Measurements from ENCODE around the gene CLK3. TPM values are rescaled to one million over a fixed set of nuclear protein-coding genes. Genes with fewer than 3 reads are reported as not detected.
A peak's percentile ranks its signal among the peaks of the same experiment; 100 is the strongest.

The CLK3 gene
- polyA plus RNA-seq, 5 donors, result 77.2 to 90.8 (median 83.3) TPM

DNA sequence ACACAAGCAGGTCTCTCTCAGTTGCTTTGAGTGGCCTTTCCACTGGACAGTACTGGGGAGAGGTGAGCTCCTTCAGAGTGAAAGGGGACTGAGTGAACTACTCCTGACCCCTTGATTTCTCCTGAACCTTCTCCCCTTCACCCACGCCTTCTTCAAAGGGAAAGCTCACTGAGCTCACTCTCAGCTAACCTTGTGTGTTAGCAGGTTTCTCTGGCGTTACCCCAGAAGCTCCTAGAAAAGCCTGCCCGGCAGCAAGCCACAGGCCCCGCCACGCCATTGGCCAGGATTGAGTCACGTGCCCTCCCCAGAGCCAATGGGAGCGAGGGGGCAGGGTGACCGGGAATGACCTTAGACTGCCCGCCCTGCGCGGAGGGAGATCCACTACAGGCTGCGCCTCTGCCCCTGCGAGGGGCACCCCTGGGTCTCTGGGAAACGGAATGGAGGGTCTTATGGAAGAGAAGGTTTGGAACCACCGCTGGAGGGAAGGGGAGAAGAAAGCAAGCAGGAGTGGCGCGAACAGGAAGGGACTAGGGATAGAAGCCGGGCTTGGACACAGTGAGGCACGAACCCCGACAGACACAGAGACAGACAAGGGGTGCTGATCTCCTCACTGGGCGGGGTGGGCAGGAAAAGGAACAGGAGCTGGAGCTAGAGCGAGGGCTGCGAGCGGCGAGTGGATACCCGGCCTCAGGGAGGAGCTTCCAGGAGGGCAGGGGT is 17.4 kb upstream of the CLK3 start:
- DNase-seq, result peak; percentile 86 to 88

DNA sequence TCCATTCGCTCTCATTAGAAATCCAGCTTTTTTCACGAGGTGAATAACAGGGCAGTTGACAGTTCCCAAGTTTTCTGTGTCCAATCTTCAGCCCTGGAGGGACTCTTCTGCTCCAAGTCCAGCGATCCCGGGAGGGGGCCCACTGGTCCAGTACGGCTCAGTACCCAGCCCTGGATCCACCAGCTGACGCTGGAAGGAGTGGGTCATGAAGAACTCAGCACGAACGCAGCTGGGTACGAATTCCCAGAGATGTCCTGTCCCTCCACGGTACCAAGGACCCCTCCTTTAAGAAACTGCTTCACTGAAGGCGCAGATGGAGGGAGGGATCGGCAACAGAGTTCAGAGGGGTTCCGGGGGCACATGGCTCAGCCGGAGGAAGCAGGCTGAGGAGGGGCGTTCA is 16.5 kb upstream of the CLK3 start:
- DNase-seq, result no peak

DNA sequence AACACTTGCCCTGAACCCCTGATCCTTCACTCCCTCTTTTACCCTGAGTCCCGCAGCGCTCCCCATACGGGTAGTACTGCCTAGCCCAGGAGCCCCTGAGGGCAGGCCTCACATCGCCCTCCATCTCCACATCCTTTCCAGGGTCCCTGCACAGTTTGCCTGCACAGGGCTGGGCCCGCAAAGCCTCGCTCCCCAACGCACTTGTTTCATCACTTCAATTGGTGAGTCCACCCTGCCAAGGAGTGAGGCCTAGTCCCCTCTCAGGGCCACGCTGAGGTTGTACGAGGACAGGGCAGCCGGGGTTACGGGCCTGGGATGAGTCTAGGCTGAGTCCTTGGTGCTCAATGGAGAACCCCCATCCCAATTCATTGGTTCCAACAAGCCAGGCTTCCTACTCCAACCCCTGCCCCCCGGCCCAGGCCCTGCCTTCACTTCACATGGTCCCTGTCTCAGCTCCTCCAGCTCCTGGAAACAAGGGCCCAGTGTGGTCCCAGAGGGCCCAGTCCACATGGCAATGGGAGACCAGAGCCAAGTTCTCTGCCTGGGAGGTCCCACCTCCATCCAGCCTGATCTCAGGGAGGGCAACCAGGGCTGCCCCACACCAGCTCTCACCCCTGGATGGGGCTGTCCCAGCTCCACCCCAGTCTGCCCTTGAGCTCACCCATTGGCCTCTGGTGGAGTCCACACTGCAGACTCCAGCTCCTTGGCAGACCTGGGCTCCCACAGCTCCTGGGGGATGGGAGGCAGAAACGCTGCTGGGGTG is 12.4 kb upstream of the CLK3 start:
- no peak for DNase-seq

DNA sequence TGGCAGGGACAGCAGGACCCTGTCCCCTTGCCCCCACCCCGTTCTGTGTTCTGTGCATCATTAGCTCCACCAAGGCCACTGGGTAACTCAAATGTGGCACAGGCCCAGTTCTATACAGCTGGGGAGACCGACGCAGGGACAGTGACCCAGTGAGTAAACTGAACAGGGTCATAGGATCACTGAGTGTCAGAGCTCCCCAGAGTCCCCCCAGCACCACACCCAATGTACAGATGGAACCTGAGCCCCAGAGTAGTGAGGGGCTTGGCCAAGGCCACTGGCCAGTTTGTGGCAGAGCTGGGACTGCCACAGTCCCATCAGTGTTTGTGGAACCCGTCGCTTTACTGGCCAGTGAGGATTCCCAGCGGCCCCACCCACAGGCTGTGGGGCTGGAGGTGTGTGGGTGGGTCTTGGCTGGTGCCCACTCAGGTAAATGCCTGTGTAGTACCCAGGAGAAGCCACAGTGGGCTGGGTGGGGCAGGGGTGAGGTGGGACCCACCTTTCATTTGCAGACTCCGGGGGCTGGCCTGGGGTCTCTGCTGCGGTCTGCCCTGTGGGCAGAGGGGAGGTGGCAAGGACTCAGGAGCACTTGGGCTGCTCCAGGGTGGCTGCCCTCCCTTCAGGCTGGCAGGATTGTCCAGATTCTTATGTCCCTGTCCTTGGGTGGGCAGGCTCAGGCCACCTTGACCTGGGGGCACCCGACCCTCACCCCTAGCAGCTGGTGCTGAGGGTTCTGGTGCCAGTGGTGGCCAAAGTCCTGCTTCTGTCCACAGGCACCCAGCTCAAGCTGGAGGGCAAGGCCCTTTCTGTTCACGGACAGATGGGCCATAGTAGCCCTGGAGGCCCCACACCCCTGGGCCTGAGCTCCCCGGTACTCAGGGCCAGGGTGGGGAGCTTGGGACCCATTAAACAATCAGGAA is 11.6 kb upstream of the CLK3 start:
- DNase-seq, result no peak

DNA sequence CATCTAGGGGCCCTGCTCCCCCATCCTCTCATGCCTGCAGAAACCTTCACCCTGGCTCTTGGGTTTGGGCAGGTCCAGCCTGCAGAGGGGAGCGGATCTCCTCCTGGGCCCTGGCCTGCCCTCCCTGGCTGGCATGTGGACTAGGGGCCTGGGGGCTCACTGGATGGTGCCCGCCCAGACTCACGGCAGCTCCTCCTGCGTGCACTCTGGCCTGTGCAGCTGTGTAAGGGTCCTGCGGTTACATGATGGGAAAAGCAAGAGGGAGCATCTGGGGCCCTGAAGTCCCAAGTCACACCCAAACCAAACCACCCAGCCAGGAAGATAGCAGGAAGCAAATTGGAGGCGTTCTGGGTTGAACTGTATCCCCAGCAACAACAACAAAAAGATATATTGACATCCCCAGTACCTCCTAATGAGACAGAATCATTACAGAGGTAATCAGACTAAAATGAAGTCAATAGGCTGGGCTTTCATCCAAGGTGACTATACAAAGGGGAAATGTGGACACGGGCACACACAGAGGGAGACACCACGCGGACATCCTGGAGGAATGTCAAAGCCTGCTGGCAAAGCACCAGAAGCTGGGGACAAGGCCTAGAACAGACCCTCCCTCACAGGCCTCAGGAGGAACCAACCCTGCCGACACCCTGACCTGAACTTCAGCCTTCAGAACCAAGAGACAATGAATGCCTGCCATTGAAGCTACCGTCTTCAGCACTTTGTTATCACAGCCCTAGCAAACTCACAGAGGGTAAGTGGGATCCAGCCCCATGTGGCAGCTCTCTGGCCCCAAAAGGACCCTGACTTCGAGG is 10.4 kb upstream of the CLK3 start:
- DNase-seq, result no peak

DNA sequence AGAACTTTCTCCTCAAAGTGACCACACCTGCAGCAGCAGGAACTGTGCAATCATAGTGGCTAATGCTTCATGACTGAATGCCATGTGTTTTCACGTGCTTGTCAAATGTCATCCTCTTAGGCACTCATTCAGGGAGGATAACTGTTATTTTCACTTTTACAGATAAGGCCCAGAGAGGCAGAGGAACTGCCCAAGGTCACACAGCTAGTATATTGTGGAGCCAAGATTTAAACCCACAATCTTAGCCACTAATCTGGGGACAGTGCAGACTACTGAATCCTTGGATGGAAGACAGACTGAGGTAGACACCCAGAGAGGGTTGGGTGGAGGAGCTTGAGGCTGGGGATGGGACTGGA is 9.9 kb upstream of the CLK3 start:
- DNase-seq, result no peak

DNA sequence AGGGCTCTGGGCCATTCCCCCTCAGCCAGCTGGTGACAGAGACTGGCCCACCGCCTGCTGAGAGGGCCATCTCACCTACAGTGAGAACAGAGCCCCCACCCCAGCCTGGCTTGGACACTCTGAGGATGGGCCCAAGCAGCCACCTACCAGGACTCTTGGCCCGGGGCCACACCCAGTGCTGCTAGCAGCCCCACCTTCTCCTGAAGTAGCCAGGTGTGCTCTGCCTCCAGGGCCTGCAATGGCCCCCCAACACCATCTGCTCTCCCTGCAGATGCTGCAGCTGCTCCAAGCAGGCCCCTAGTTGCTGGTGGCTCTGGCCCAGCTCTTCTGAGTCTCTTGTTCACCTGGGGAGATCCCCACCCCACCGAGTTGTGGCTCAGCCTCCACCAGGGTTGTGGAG is 6.8 kb upstream of the CLK3 start:
- DNase-seq, result no peak

DNA sequence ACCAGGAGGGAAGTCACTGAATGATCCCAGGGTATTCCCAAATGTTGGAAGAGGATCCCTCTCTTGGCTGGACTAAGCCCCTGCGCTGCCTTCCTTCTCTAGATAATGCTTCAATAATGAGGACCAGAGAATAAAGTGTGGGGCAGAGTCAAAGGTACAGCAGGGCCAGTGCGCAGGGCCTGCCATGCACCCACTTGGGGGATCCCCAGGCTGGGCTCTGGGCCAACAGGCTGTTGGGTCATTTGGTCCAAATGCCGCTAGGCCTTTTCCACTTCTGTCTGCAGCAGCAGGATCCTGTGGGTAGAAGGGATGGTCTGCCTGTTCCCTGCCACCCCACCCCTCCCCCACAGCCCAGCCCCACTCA is 5.7 kb upstream of the CLK3 start:
- DNase-seq, result no peak

DNA sequence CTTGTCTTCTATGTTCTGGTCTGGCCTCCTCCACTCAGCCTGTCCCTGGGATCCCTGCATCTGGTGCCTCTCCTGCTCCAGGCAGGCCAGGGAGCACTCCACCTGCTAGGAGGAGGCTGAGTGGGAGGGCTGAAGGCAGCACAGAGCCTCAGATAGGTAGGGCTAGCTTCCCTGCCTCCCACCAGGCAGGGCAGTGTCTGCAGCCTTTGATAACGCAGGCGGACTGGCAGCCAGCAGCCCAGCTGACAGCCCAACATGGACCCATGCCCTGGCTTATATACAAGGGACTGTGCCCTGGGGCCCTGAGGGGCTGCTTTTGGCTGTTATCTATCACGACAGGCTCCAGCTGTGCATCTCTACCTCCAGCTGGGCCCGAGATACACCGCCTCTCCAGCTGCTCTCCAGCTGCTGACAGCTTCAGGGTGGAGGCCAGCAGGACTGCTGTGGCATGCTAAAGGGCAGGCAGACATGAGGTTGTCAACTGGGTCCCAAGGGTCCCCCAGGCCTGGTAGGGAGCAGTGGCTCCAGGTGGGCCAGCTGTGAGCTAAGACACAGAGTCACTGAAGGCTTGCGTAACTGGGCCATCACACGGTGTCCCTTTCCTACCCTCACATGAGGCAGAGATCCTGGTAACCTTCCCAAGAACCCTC is 5.2 kb upstream of the CLK3 start:
- DNase-seq, result peak; percentile 68 to 69

DNA sequence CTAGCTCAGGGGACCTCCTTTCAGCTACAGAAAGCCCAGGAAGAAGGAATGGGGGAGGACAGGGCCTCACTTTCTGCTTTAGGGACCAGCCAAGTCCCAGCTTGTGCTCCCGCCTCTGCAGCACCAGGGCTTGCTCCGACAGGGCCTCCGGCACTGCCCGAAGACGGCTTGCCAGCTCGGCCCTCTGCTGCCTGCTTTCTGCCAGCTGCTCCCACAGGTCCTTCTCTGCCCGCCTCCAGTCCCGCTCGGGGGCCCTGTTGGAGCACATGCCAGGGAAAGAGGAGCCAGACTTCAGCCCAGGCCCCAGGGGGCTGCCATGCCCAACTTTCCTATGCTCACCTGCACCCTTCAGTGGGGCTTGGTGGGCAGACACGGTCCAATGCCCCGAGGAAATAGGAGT is 4.3 kb upstream of the CLK3 start:
- DNase-seq, result no peak

DNA sequence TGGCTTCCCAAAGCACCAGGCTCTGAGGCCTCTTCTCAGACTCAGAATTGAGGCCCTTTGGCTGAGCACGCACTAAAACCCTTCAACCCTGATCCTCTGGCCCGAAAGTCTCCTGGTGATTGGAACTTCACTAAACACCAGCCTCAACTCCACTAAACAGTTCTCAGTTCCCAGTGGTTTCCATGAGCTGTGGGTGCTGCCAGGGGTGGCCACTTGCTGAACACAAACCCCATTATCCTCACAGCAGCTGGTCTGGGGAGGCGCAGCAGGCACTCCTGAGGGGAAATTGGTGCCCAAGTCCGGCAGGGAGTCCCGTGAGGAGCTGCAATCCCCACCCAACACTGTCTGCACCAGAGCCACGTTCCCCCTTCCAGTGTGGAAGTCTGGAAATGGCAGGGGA is 3.8 kb upstream of the CLK3 start:
- no peak for DNase-seq

DNA sequence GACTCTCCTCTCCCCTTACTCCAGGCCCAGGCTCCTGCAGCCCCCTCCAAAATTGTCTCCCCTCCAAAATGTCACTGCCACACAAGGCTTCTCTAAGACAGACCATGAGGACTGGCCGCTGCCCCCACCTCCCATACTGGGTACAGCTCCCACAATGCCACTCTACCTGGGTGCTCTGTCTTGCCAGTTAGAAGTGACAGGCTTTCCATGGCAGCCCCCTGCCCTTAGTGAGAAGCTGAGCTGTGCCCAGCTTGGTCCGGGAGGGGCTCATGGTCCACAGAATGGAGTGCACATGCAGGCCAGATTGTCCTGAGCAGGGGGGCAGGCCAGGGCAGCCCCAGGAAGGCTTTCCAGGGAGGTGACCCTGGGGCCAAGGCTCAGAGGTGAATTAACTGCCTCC is 3.0 kb upstream of the CLK3 start:
- no peak for DNase-seq

DNA sequence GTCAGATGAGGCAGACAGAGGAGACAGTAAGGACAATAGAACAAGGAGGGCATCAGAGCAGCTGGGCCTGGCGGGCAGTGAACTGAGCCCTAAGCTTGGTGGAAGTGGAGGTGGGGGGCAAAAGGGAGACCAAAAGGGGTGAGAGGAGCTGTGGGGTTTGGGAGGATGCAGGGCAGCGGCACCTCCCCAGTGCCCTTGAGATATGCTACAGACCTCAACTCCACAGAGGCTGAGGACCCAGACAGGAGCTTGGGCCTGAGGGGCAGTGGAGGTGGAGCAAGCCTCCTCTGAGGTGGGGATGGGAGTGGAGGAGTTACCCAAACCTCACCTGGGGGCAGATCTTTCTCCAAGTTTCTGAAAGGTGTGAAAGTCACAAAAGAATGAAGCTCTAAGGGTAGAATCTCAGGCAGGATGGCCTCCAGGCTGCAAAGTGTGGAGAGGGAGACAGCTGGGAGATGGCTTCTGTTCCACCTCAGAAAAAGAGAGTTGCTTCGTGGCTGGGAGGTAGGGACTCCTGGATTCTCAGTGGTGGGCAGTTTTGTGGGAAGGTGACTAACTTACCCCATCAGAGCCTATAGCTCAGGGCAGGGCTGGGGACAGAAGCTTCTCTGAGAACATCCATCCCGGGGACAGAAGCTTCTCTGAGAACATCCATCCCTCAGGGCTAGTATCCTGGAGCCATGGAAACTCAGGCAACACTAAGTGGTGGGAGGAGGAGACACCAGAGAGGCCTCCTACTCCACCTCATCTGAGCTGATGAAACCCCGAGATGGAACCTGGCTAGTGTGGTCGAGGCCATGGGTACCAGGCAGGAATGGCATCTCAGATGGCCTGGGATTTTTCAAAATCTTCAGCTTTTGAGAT is 2.3 kb upstream of the CLK3 start:
- no peak for DNase-seq

DNA sequence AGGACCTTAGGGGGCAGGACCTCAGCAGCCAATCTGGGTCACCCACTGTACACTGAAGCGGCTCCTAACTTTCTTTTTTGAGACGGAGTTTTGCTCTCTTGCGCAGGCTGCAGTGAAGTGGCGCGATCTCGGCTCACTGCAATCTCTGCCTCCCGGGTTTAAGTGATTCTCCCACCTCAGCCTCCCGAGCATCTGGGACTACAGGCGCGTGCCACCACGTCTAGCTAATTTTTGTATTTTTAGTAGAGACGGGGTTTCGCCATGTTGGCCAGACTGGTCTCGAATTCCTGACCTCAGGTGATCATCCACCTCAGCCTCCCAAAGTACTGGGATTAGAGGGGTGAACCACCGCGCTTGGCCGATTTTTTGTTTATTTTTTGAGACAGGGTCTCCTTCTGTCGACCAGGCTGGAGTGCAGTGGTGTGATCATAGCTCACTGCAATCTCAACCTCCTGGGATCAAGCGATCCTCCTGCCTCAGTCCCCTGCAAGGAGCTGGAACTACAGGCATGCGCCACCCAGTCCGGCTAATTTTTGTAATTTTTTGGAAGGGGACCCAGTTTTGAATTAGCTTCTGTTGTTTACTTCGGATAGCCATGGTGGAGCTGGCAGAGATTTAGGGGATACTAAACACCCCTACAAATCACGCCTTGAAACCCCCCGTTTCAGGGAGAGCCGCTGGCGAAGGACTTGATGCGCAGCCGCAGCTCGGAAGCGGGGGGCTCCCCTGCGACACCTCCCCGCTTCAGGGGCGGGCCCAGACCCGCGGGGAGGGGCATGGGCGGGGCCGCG is 1.5 kb upstream of the CLK3 start:
- DNase-seq, result peak in 1 of 2 donors; percentile 86

DNA sequence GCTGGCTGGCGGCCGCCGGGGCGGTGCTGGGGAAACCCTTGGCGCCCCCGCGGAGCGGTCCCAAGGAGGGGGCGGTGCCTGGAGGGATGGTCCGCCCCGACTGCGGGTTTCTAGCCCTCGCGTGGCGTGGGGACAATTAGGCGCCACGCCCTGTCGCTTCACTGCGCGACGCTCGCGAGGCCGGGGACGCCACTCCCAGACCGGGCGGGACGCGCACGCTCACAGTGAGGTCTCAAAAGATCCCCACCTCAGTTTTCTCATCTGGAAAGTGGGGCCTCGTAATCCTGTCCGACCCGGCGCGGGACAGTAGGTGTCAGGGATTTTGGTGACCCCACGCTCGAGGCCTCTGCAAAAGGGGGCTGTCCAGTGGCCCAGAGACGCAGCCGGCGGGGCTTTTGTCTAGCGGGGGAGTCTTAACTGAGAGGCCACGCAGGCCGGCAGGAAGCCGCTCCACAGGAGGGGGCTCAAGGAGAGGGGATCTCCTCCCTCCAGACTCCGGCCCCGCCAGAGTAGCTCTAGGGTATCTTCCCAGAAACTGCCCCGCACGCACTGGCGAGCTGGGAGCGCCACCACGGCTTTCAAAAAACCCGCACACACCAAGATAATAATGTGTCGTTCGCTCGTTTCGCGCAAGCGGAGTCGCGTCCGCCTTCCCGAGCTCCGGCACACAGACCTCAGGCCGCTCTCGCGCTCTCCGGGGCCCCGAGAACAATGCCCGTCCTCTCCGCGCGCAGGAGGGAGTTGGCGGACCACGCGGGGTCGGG is 710 bp upstream of the CLK3 start:
- peak; percentile 25 to 85 for DNase-seq

DNA sequence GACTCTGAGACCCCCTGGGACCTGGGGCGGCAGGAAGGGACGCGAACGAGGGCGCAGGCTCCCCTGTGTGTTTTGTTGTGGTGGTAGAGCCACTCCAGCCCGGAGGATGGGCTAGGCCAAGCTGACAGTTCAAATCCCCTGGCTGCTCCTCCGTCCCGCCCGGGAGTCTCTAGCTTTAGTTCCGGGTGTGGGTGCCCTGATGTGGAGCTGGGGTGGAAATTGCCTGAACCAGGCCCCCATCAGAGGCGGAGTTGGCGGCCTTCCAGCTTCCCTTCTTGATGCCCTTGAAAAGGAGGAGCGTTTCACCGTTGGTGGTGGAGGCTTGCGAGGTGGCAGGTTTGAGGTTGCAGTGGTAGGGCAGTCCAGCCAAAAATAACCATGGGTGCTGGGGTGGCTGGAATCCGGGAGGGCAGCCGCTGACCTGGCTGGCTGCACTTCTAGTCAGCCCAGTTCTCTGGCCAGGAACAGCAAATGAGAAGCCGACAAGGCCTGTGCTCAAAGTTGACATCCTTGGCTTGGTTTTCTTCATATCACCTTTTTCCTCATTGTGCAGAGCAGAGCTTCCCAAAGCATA is 817 bp downstream of the CLK3 start:
- DNase-seq, result peak; percentile 33 to 46

DNA sequence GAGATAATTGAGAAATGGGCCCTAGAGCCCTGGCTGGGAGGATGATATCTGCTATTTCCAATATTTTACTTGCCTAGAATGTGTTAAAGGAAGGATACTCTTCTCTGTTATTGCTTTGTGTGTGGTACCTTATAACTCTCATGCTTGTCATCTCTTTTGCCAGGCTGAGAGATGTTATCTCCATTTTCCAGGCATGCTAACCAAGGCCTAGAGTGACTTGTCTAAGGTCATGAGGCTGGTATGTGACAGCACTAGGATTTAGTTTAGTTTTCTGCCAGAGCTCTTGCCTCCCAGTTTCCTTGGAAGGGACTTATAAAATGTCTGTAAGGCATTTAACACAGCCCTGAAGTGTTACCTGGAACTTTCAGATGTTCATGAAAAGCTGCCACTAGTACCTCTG is 1.4 kb downstream of the CLK3 start:
- DNase-seq, result no peak
